NCI-H345 (cell line): ENCODE measurements around the gene KANK4.

Experiments used
- DNase-seq: peaks from one replicate; lab custom pipeline; 2025; lab: John Stamatoyannopoulos, UW

Gene KANK4

DNA sequence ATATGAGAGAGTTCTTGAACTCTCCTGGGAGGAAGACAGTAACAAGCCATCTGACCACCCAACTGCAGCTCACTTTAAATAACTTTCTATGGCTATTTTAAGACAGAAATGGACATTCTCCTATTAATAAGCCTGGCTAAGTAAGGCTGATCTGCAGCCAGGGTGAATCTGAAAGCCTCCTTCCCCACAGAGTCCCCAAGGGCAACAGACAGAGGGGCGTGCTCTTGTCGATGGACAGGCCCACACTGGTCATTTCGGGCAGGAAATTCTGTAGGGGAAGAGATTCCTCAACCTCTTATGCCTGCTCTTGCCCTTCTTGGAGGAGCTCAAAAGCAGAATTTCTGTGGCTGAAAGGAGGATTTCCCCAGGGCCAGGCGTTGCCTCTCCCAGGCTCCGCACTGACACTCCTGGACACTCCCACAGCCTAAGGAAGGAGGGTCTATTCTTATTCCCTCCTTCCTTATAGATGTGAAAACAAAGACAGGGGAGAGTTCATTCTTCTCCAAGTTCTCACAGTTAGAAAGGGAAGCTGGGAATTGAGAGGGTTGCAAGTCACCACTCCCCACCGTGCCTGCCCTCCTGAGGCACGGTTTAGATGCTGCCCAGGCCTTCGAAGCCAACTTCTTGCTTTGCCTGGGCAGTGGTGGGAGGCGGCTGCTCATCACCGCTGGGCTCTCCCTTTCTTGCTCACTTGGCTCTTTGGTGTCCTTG is 17.9 kb upstream of the KANK4 start:
- DNase-seq, result no peak

DNA sequence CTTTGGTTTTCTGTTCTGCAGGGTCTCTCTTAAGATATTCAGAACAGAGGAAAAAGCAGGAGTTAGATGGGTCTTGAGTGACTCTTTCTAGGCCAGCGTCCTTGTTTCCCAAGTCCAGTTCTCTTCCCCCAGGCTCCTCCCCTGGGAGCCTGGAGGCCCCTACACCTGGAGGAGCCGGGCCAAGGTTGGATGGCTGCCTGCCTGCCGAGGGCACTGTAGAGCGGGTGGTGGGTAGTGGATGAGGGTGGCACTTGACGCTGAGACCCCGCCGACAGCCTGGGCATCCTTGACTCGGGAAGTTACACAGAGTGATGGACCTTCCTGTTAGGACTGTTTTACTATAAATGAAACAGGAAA is 17.4 kb upstream of the KANK4 start:
- no peak for DNase-seq

DNA sequence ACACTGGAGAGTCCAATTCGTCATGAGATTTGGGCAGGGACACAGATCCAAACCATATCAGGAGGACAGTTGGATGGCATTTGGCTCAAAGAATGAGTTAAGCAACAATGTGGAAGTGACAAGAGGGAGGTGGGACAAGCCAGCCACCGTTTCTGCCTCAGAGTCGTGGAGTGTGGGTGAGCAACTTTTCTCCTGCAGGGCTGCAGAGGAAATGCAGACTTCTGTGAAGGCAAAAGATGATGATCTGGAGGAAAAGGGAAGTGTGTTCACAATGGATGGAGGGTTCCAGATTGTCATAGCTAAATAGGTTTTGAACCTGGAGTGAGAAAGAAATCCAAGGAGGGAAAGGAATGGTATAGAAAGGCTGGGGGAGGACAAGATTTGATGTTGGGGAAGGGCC is 16.4 kb upstream of the KANK4 start:
- no peak for DNase-seq

DNA sequence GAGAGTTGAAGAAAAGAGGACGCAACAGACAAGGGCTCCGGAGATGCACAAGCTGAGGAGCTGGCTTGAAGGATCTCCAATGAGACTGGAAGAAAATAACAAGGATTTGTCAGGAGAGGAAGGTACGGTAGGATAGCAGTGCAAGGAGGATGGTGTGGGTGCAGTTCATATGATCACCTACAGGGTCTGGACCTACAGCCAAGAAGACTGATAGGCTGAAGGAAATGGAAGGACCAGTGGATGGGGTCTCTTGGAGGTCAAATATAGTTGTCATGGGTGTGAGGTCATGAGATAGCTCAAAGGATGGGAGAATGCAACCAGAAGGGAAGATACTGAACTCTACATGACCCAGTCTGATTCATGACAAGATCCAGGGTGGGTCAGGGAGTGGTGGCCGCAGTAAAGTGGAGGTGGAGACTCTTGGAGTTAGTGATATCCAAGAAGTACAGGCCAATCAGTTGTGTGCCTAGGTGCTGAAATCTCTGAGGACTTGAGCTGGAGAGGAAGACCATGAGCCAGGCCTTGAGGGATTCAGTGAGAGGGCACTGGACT is 15.3 kb upstream of the KANK4 start:
- DNase-seq, result no peak

DNA sequence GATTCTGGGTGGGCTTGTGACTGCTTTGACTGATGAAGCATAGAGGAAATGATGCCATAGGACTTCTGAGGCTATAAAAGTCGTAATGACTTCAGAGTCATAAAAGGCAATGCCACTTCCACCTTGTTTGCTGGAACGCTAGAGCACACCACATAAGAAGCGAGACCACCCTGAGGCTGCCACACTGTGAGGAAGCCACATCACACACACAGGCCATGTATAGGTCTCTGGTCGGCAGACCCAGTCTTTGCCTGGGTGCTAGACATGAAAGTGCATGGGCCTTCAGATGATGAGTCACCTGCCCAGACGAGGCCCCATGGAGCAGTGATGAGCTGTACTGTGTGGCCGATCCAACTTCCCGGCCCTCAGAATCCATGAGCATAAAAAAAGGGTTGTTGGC is 14.2 kb upstream of the KANK4 start:
- DNase-seq, result no peak

DNA sequence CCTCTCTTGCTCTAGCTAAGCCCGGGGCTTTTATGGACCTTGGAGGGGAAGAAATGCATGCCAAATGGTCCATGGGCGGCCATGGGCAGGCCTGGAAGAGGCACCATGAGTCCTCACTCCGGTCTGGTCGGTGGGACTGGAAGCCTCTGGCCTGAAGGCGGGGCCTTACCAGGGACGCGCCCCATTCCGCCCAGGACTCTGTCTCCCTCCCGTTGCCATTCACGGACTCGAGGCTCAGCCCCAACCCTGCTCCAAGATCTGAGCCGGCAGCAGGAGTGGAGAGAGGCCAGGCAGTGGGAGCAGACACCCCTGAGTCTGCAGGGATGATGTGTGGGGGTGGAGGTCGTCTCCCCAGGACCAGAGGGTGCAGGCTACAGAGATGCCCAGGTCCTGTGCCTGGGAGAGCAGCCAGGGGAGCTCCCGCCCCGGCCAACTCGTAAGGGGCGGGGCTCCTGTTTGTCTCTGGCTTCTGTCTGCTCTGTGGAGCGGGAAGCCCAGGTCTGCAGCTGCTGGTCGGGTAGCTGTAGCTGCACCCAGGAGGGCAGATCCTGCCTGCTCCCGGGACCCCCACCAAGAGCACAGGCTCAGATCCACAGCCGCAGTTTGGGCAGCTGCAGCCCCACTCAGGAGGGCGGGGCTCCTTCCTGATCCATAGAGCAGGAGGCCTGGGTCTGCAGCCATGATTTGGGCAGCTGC is 8.3 kb upstream of the KANK4 start:
- no peak for DNase-seq

DNA sequence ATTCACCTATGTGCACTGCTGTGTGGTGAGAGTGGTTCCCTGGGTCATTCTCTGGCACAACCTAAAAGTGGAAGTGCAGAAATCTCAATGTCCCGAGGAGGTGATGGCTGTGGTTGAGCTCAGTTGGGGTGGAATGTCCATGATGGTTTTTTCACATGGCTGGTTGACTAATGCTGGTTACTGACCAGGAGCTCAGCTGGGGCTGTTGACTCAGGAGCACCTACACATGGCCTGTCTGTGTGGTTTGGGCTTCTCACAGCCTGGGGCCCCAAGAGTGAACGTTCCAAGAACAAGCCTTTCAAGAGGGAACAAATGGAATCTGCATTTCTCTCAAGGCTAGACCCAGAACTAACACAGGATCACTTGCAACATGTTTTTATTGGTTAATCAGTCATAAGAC is 6.4 kb upstream of the KANK4 start:
- DNase-seq, result no peak

DNA sequence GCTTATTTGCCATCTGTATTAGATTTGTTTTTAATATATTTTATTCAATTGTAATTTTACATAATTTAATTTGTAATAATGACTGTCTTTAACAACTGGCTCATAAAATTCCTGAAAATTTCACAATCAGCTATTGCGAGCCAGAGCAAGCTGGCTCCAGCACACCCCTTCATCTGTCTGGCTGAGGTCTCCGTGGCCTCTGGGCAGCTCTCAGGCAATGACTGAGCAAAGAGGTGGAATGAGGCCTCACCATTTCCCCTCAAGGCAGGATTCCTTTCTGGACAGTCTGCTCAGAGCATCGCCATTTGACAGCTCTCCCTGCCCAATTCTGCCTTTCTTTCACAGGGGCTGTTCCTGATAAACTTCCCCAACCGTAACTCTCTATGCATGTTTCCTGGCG is 5.8 kb upstream of the KANK4 start:
- DNase-seq, result no peak

DNA sequence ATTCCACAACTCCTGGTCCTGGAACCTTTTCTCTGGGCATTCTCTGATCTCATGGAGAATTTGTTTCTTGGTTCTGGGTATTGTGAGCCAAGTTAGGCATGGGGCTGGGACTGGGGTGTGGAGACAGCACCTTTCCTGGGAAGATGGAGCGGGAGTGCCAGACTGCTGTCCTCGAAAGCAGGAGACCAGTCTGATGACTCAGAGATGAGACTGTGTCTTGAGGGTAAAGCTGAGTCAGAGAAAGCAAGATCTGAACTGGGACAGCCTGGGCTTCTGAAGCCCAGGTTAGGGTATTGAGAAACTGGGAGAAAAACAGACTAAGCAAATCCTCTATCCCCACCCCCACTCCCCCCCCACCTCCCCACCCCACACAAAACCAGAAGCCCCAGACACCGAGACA is 2.2 kb upstream of the KANK4 start:
- DNase-seq, result no peak

DNA sequence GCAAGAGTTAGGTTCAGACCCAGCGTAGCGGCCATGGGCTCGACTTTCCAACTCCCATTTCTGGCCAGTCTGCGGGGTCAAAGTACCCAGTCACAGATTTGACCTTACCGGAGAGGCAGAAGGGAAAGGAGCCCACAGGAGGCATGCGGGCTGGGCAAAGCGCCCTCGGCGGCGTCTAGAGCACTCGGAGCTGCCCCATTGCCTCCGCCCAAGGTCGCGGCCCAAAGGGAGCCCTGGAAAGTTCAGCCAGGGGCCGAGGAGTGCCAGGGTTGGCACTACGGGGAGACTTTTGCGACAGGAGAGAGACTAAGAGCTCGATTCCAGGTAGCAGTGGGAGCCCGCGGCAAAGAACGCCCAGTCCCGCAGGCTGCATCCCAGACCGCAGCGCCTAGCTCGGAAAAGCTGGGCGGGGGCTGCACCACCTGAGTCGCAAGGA is 896 bp downstream of the KANK4 start:
- DNase-seq, result no peak

DNA sequence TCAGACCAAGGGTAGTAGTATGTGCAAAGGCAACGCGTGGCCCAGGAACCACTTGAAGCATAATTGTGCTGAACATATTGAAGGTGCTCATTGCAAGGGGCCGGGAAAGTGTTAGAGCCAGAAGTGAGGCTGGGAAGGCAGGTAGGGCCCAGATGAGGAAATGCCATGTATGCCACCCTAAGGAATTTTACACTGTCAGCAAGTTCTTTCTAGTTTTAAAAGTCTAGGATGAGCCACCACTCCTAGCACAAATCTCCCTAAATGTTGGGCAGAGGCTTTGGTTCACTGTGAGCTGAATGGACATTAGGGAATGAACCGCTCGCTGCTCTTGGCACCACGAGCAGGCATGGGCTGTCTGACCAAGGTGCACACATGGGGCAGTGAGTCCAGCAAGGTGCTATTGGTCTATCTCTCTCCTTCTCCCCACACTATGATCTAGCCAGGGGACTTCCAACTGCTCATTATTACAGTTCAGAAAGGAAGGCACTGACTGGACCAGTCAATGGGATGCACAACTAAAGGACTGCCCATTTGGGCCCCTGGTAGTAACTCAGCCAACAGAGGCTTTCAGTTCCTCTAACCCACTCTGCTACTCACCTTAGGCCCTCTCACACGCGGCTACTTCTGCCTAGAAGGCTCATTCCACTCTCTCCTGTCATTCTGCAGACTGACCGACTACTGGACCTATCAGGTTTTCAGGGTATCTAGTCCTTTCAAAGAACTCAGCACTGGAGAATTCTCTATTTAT is 2.0 kb downstream of the KANK4 start:
- no peak for DNase-seq

DNA sequence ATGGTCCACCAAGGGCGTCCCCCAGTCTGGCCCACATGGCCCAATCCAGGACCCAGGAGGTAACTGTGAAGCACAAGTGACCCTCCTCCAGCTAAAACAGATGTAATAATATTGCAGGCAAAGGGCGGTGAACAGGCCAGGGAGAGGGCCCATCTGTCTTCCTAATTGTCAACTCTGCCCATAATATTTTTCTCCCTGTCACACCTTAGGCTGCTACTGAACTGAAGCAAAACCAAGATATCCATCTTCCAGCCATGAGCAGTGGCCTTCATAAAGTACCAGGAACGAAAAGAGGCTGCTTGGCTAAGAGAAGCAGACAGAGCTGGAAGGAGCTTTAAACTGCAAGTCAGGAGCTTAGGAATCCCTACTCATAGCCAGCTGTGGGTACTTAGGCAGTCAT is 3.1 kb downstream of the KANK4 start:
- no peak for DNase-seq

DNA sequence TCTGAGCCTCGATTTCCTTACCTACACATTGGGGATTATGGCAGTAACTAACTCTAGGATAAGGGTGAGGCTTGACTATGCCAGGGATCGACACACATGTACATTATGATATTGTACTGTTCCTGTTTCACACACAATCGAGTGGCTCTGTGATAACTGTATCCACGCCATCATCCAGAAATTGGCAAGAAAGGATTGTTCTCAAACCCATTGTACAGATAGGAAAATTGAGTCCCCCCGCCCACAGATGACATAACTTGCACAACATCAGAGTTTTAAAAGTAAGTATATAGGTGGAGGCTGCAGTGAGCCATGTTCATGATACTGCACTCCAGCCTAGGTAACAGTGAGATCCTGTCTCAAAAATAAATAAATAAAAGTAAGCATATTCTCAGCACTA is 3.8 kb downstream of the KANK4 start:
- no peak for DNase-seq

DNA sequence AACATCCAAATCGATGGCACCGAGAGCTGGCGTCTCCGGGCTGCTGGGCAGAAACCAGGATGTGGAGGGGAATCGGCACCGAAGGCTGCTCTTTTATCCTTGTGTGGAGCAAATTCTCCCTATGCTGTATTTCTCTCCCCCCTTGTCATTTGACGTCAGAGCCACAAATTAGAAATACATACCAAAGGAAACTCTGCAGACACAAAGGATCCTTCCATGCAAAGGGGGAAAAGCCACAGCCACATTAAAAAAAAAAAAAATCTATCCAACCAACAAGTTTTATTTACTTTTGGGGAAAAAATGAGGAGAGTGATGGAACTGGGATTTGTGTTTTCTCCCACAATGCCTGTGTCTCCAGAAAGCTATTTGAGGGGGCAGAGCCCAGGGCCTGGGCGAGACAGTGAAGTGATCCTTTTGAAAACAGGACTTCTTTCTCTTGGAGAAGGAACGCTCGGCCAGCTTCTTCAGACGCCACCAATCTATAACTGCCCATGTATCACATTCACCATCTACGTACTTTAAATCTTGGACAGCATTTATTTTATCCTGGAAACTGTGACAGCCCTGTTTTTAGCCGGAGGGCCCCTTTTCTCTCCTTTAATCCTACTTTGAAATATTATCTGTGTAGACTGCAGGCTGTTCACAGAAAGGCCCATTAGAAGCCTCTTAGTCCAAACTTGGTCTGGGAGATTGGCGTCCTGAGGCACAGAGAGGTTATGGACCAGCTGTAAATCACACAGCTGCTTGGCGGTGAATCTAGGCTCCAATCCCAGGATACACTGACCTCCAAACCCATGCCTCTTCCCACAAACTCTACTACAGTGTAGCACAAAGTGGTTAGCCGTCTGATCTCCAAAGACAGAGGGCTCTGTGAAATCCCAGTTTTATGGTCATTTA is 4.5 kb downstream of the KANK4 start:
- no peak for DNase-seq

DNA sequence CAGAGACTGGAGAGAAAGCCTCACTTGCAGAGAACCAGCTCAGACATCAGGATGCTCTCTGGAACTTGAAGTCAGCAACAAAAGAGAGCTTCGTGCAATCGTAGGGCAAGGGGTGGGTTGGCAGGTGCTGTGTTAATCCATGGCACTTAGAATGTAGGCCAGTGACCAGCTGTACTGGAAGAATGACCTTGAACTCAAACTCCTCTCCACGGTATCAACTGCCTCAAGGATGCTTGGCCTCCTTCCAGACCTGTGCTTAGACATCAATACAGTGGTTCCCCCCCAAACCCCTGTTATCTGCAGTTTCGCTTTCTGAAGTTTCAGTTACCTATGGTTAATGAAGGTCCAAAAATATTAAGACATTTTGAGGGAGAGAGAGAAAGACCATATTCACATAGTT is 6.5 kb downstream of the KANK4 start:
- no peak for DNase-seq

DNA sequence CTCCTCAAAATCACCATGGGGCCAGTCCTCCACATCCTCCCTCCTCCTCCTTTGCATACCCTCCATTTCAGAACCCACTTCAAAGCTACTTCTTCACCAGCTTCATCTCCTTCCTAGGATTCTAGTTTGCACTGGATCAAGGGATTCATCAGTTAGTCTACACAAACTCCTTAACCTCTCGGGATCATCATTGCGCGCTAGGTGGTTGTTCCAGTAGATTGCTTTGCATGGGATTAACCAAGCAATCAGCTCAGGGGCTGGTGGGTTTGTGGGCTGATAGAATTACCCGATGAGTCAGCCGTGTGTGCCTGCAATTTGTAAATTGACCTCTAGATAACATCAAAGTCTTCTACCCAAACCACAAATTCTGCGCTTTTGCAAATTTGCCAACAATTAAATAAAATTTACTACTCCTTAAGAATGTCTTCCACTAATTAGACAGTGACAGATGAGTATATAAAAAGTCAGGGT is 7.7 kb downstream of the KANK4 start:
- no peak for DNase-seq

DNA sequence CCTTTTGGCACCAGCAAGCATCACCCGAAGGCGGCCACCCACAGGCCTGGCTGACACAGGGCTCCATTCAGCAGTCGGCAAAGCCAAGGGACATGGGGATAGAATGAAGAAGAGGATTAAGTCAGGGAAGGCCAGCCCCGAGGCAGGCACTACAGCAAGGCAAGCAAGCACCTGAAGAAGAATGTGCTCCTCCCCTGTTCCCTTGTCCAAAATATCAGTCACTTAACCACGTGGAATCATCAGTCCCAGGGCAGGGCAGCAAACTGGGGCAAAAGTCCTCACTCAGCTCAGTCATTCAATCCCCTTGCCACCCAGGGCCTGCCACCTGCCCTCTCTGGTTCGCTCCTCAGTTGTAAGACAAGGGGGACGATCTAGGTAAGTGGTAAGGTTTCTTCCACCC is 9.3 kb downstream of the KANK4 start:
- DNase-seq, result no peak

DNA sequence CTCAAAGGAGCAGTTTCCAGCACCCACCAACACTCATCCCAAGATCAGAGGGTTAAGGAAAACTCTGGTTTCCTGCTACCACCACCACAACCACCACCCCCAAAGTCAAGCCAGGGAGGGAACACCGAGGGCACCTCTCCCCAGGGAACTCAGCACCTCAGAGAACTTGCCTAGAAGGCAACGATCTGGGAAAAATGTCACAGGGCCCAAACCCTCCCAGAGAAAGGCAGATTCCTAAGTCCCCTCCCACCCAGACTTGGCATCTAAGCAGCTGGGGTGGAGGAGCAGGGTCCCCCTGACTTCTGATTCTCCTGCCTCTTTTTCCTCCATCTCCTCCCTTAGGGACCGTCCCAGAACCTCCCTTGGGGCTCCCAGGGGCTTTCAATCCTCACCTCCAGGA is 10.6 kb downstream of the KANK4 start:
- DNase-seq, result no peak

DNA sequence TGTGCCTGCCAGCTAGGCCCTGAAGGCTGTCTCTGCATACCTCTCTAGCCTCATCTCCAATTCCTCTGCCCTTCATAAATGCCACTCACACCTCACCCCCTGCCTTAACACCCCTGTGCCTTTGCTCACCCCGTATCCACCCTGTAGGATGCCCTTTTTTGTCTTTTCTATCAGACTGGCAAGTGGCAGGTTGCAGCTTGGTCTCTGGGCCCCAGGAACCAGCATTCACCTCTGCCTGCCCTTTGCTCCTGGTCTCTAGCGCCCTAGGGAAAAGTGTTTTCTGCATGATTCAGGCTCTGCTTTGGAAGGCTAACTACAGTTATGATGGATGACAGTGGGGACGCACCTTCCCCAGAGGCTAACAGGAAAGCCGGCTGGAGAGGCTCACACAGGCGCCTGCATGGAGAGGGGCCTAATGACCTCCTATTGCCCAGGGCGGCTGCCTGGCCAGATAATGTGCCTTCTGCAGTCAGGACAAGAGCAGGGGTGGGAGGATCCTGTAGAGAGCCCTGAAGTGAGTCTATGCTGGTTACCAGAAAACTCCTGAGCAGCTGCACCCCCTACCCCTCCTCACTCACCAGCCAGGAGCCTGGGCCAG is 11.2 kb downstream of the KANK4 start:
- DNase-seq, result no peak

DNA sequence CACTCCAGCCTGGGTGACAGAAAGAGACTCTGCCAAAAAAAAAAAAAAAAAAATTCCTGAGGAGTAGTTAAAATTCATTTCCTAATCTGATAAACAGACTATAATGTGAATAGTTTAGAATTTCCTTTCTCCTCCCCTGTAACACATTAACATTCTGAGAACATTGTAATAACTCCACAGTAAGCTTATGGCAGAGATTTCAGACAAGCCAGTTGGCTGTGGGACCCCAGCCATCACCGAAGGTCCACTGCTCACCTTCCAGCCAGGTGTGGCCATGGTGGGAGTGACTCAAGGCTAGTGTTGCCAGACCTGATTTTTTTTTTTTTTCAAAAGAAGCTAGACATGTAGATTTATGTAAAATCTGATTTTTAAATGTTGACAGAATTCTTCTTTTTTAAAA is 11.8 kb downstream of the KANK4 start:
- DNase-seq, result no peak

DNA sequence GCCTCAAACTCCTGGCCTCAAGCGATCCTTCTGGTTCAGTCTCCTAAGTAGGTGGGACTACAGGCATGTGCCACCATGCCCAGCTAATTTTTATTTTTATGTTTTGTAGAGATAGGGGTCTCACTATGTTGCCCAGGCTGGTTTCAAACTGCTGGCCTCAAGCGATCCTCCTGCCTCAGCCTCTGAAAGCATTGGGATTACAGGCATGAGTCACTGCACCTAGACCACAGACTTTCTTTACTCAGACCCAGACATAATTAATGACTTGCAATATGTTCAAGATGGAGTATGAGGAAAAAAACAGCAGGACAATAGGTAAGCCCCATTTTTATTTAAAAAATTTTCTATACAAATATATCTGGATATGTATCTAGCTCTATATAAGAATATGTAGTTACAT is 13.2 kb downstream of the KANK4 start:
- DNase-seq, result no peak

DNA sequence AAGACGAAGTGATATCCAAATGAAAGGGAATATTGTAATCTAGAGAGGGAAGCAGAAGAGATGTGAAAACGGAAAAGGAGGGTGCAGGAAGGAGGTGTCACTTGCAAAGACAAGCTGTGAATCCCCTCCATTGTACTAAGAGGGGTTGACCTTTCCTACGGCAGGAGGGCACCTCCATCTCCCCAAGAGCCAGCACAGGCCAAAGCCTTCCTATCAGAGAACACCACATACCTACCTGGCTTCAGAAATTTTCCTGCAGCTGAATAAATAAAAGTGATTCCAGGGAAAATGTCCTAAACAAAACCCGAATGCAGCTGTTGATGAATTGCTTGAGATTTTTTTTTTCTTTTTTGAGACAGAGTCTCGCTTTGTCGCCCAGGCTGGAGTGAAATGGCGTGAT is 14.3 kb downstream of the KANK4 start:
- DNase-seq, result no peak
